ENCODE measurements around the gene ROBO1.

DNA sequence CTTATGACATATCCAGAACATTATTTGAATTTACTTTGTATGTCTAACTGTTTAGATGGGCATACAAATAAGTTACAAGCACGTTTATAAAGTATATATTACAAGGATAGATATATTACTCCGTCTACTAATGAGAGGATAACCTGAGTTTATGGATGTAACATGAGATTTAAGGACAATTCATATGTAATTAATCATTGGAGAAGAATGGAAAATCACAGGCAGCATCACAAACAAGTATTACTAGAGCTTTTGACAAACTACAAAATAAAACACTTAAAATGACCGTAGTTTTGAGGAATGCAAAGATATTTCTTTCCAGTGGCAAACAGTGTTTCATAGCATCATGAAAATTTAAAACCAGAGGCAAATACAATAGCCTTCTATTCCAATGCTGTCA lies 113.8 kb downstream of the ROBO1 start:
- TF ChIP-seq, protein P1, sequence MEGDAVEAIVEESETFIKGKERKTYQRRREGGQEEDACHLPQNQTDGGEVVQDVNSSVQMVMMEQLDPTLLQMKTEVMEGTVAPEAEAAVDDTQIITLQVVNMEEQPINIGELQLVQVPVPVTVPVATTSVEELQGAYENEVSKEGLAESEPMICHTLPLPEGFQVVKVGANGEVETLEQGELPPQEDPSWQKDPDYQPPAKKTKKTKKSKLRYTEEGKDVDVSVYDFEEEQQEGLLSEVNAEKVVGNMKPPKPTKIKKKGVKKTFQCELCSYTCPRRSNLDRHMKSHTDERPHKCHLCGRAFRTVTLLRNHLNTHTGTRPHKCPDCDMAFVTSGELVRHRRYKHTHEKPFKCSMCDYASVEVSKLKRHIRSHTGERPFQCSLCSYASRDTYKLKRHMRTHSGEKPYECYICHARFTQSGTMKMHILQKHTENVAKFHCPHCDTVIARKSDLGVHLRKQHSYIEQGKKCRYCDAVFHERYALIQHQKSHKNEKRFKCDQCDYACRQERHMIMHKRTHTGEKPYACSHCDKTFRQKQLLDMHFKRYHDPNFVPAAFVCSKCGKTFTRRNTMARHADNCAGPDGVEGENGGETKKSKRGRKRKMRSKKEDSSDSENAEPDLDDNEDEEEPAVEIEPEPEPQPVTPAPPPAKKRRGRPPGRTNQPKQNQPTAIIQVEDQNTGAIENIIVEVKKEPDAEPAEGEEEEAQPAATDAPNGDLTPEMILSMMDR (IDR thresholded peaks at IDR 0.05): no peak
- no peak for TF ChIP-seq POLR2A (IDR thresholded peaks at IDR 0.05)

Measured in right lobe of liver (tissue), 4 donors.